ENCODE data around the gene RASSF5. TPM values are rescaled to one million over a fixed set of nuclear protein-coding genes. Genes with fewer than 3 reads are reported as not detected.

Gene RASSF5
- total and polyA plus RNA-seq, 2 experiments from 2014 or later, result 0.48 to 4.4 TPM

GRCh38 chr1:206479183-206480125 is 27.9 kb upstream of the RASSF5 start:
- Histone ChIP-seq H4K20me1 (replicated peaks; ENCODE audit: insufficient read depth) (no peaks in the 10 kb centered on the region), H3K36me3 (ENCODE audit: insufficient read depth) (no peaks in the 10 kb centered on the region; the same call in 1 of the 2 replicates), H3F3A (replicated peaks; ENCODE audit: low read depth) (no peaks in the 10 kb centered on the region), H2AFZ (no peak overlapping the region), H3K4me3 (no peak overlapping the region), H3K4me2 (no peak overlapping the region), H3K27me3 (ENCODE audit: insufficient read depth) (no peaks in the 10 kb centered on the region), H3K9me2 (ENCODE audit: insufficient read depth) (no peaks in the 10 kb centered on the region), H3K27ac (ENCODE audit: low read depth) (no peak overlapping the region), H3K4me1 (ENCODE audit: insufficient read depth) (no peaks in the 10 kb centered on the region), H3K79me2 (replicated peaks; ENCODE audit: insufficient read depth) (no peaks in the 10 kb centered on the region)
- DNase-seq (ENCODE audit: low spot score) (peak; percentile 92), ATAC-seq (peak; percentile 93)
- TF ChIP-seq STAT1 (IDR thresholded peaks at IDR 0.05; ENCODE audit: unreplicated experiment) (no peak), ZNF114 (CRISPR knock-in tag; IDR thresholded peaks at IDR 0.05) (no peak), CREB1 (CRISPR knock-in tag; IDR thresholded peaks at IDR 0.05; ENCODE audit: low read depth) (no peak), CTCF (conservative IDR thresholded peaks at IDR 0.05; ENCODE audit: low read depth in 2 of 2) (peak; percentile 84 to 91)
- Mint-ChIP-seq H3K27ac (no peak overlapping the region), H3K27me3 (ENCODE audit: insufficient read depth, low read depth, poor library complexity) (peaks cover 12% of the 10 kb centered on the region), H3K36me3 (ENCODE audit: low read depth) (peaks cover 33% of the 10 kb centered on the region), H3K9me3 (no peaks in the 10 kb centered on the region), H3K4me1 (peaks cover 4% of the 10 kb centered on the region), H3K4me3 (no peak overlapping the region; the same call in 2 of the 3 replicates)

GRCh38 chr1:206480211-206480610 is 27.1 kb upstream of the RASSF5 start:
- H3K9me3 Mint-ChIP-seq, result no peaks in the 10 kb centered on the region
- H3K79me2 ChIP-seq (replicated peaks; ENCODE audit: insufficient read depth), result no peaks in the 10 kb centered on the region
- H3K4me3 ChIP-seq, result no peak overlapping the region
- H3K27me3 Mint-ChIP-seq (ENCODE audit: insufficient read depth, low read depth, poor library complexity), result peaks cover 12% of the 10 kb centered on the region
- no peaks in the 10 kb centered on the region; the same call in 1 of the 2 replicates for H3K36me3 ChIP-seq (ENCODE audit: insufficient read depth)
- H2AFZ ChIP-seq, result no peak overlapping the region
- no peaks in the 10 kb centered on the region for H3K4me1 ChIP-seq (ENCODE audit: insufficient read depth)
- DNase-seq (ENCODE audit: low spot score), result no peak
- H3K36me3 Mint-ChIP-seq (ENCODE audit: low read depth), result peaks cover 29% of the 10 kb centered on the region
- H3K4me1 Mint-ChIP-seq, result peaks cover 4% of the 10 kb centered on the region
- H3K4me3 Mint-ChIP-seq, result no peak overlapping the region
- no peaks in the 10 kb centered on the region for H4K20me1 ChIP-seq (replicated peaks; ENCODE audit: insufficient read depth)
- no peak overlapping the region for H3K27ac Mint-ChIP-seq
- H3K4me2 ChIP-seq, result no peak overlapping the region
- no peaks in the 10 kb centered on the region for H3F3A ChIP-seq (replicated peaks; ENCODE audit: low read depth)
- no peaks in the 10 kb centered on the region for H3K9me2 ChIP-seq (ENCODE audit: insufficient read depth)
- H3K27ac ChIP-seq (ENCODE audit: low read depth), result no peak overlapping the region
- ATAC-seq, result no peak
- no peaks in the 10 kb centered on the region for H3K27me3 ChIP-seq (ENCODE audit: insufficient read depth)
- TF ChIP-seq STAT1 (IDR thresholded peaks at IDR 0.05; ENCODE audit: unreplicated experiment), result no peak
- TF ChIP-seq EZH2 (IDR thresholded peaks at IDR 0.05; ENCODE audit: low read depth, unreplicated experiment), result no peak
- TF ChIP-seq, protein P1, sequence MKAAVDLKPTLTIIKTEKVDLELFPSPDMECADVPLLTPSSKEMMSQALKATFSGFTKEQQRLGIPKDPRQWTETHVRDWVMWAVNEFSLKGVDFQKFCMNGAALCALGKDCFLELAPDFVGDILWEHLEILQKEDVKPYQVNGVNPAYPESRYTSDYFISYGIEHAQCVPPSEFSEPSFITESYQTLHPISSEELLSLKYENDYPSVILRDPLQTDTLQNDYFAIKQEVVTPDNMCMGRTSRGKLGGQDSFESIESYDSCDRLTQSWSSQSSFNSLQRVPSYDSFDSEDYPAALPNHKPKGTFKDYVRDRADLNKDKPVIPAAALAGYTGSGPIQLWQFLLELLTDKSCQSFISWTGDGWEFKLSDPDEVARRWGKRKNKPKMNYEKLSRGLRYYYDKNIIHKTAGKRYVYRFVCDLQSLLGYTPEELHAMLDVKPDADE (IDR thresholded peaks at IDR 0.05), result no peak
- TF ChIP-seq, protein P2, sequence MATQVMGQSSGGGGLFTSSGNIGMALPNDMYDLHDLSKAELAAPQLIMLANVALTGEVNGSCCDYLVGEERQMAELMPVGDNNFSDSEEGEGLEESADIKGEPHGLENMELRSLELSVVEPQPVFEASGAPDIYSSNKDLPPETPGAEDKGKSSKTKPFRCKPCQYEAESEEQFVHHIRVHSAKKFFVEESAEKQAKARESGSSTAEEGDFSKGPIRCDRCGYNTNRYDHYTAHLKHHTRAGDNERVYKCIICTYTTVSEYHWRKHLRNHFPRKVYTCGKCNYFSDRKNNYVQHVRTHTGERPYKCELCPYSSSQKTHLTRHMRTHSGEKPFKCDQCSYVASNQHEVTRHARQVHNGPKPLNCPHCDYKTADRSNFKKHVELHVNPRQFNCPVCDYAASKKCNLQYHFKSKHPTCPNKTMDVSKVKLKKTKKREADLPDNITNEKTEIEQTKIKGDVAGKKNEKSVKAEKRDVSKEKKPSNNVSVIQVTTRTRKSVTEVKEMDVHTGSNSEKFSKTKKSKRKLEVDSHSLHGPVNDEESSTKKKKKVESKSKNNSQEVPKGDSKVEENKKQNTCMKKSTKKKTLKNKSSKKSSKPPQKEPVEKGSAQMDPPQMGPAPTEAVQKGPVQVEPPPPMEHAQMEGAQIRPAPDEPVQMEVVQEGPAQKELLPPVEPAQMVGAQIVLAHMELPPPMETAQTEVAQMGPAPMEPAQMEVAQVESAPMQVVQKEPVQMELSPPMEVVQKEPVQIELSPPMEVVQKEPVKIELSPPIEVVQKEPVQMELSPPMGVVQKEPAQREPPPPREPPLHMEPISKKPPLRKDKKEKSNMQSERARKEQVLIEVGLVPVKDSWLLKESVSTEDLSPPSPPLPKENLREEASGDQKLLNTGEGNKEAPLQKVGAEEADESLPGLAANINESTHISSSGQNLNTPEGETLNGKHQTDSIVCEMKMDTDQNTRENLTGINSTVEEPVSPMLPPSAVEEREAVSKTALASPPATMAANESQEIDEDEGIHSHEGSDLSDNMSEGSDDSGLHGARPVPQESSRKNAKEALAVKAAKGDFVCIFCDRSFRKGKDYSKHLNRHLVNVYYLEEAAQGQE (IDR thresholded peaks at IDR 0.05; ENCODE audit: unreplicated experiment), result no peak
- TF ChIP-seq JUNB (IDR thresholded peaks at IDR 0.05; ENCODE audit: unreplicated experiment), result no peak
- no peak for TF ChIP-seq NANOG (IDR thresholded peaks at IDR 0.05; ENCODE audit: borderline replicate concordance)
- TF ChIP-seq ZNF114 (CRISPR knock-in tag; IDR thresholded peaks at IDR 0.05), result no peak
- no peak for TF ChIP-seq POLR2AphosphoS5 (IDR thresholded peaks at IDR 0.05; ENCODE audit: low read depth)
- TF ChIP-seq CTCF (conservative IDR thresholded peaks at IDR 0.05; ENCODE audit: low read depth in 2 of 2), result no peak
- no peak for TF ChIP-seq ZNF331 (CRISPR knock-in tag; IDR thresholded peaks at IDR 0.05; ENCODE audit: low read depth)
